ENCODE data around the gene ARHGAP30.

Gene ARHGAP30

GRCh38 chr1:161090617-161091016 lies 20.9 kb upstream of the ARHGAP30 start:
- no peaks in the 10 kb centered on the region for H3K36me3 ChIP-seq (ENCODE audit: control insufficient read depth in 2 of 2, insufficient read depth in 2 of 2, low read length in 2 of 2)
- H3K27ac ChIP-seq (ENCODE audit: low read depth in 2 of 2, low read length in 2 of 2), result no peak overlapping the region
- H3K27me3 ChIP-seq (ENCODE audit: control insufficient read depth in 2 of 2, insufficient read depth in 2 of 2, low read length in 2 of 2), result no peaks in the 10 kb centered on the region
- no peak overlapping the region for H3K9ac ChIP-seq (ENCODE audit: low read depth in 1 of 2, low read length in 2 of 2)
- no peak overlapping the region for H3K4me3 ChIP-seq (ENCODE audit: low read length in 2 of 2)
- H3K9me3 ChIP-seq (ENCODE audit: control insufficient read depth in 2 of 2, low read length in 2 of 2), result no peaks in the 10 kb centered on the region
- H3K4me1 ChIP-seq (ENCODE audit: control insufficient read depth in 2 of 2, insufficient read depth in 2 of 2, low read length in 2 of 2), result peaks cover 7 to 32% of the 10 kb centered on the region in 2 donors

GRCh38 chr1:161089938-161090337 lies 20.2 kb upstream of the ARHGAP30 start:
- no peaks in the 10 kb centered on the region for H3K36me3 ChIP-seq (ENCODE audit: control insufficient read depth in 2 of 2, insufficient read depth in 2 of 2, low read length in 2 of 2)
- H3K9ac ChIP-seq (ENCODE audit: low read depth in 1 of 2, low read length in 2 of 2), result peak overlapping the region in 1 of 2 donors; percentile 39
- peaks cover 7 to 32% of the 10 kb centered on the region in 2 donors for H3K4me1 ChIP-seq (ENCODE audit: control insufficient read depth in 2 of 2, insufficient read depth in 2 of 2, low read length in 2 of 2)
- H3K9me3 ChIP-seq (ENCODE audit: control insufficient read depth in 2 of 2, low read length in 2 of 2), result no peaks in the 10 kb centered on the region
- no peak overlapping the region for H3K27ac ChIP-seq (ENCODE audit: low read depth in 2 of 2, low read length in 2 of 2)
- H3K4me3 ChIP-seq (ENCODE audit: low read length in 2 of 2), result no peak overlapping the region
- no peaks in the 10 kb centered on the region for H3K27me3 ChIP-seq (ENCODE audit: control insufficient read depth in 2 of 2, insufficient read depth in 2 of 2, low read length in 2 of 2)

GRCh38 chr1:161089251-161089924 lies 19.7 kb upstream of the ARHGAP30 start, which contains the start of gene NECTIN4:
NECTIN4 (minus strand) TSS chr1:161089558; CDS start chr1:161089296, 262 bp downstream.
- H3K27ac ChIP-seq (ENCODE audit: low read depth in 2 of 2, low read length in 2 of 2), result peak within 1 kb of the TSS; percentile 30 to 38
- H3K9ac ChIP-seq (ENCODE audit: low read depth in 1 of 2, low read length in 2 of 2), result peak within 1 kb of the TSS; percentile 61 to 65
- H3K4me1 ChIP-seq (ENCODE audit: control insufficient read depth in 2 of 2, insufficient read depth in 2 of 2, low read length in 2 of 2), result peaks cover 7 to 34% of the 10 kb centered on the region in 2 donors
- H3K36me3 ChIP-seq (ENCODE audit: control insufficient read depth in 2 of 2, insufficient read depth in 2 of 2, low read length in 2 of 2), result no peaks in the 10 kb centered on the region
- H3K9me3 ChIP-seq (ENCODE audit: control insufficient read depth in 2 of 2, low read length in 2 of 2), result no peaks in the 10 kb centered on the region
- peak within 1 kb of the TSS; percentile 54 to 57 for H3K4me3 ChIP-seq (ENCODE audit: low read length in 2 of 2)
- no peaks in the 10 kb centered on the region for H3K27me3 ChIP-seq (ENCODE audit: control insufficient read depth in 2 of 2, insufficient read depth in 2 of 2, low read length in 2 of 2)

GRCh38 chr1:161088587-161089110 lies 19.0 kb upstream of the ARHGAP30 start:
- Histone ChIP-seq H3K9me3 (ENCODE audit: control insufficient read depth in 2 of 2, low read length in 2 of 2) (no peaks in the 10 kb centered on the region), H3K4me1 (ENCODE audit: control insufficient read depth in 2 of 2, insufficient read depth in 2 of 2, low read length in 2 of 2) (peaks cover 11 to 41% of the 10 kb centered on the region in 2 donors), H3K9ac (ENCODE audit: low read depth in 1 of 2, low read length in 2 of 2) (peak overlapping the region; percentile 61 to 65), H3K27me3 (ENCODE audit: control insufficient read depth in 2 of 2, insufficient read depth in 2 of 2, low read length in 2 of 2) (no peaks in the 10 kb centered on the region), H3K4me3 (ENCODE audit: low read length in 2 of 2) (peak overlapping the region; percentile 54 to 57), H3K27ac (ENCODE audit: low read depth in 2 of 2, low read length in 2 of 2) (peak overlapping the region in 1 of 2 donors; percentile 38), H3K36me3 (ENCODE audit: control insufficient read depth in 2 of 2, insufficient read depth in 2 of 2, low read length in 2 of 2) (no peaks in the 10 kb centered on the region)

- H3K4me1 ChIP-seq (ENCODE audit: control insufficient read depth in 2 of 2, insufficient read depth in 2 of 2, low read length in 2 of 2), result peaks cover 12 to 53% of the 10 kb centered on the region in 2 donors
- no peaks in the 10 kb centered on the region for H3K9me3 ChIP-seq (ENCODE audit: control insufficient read depth in 2 of 2, low read length in 2 of 2)
- H3K9ac ChIP-seq (ENCODE audit: low read depth in 1 of 2, low read length in 2 of 2), result peak overlapping the region in 1 of 2 donors; percentile 22
- no peaks in the 10 kb centered on the region for H3K36me3 ChIP-seq (ENCODE audit: control insufficient read depth in 2 of 2, insufficient read depth in 2 of 2, low read length in 2 of 2)
- H3K4me3 ChIP-seq (ENCODE audit: low read length in 2 of 2), result no peak overlapping the region
- peak overlapping the region; percentile 38 to 53 for H3K27ac ChIP-seq (ENCODE audit: low read depth in 2 of 2, low read length in 2 of 2)
- no peaks in the 10 kb centered on the region for H3K27me3 ChIP-seq (ENCODE audit: control insufficient read depth in 2 of 2, insufficient read depth in 2 of 2, low read length in 2 of 2)
Measured at GRCh38 chr1:161086457-161086856, 16.8 kb upstream of the ARHGAP30 start.

GRCh38 chr1:161085165-161085564 lies 15.5 kb upstream of the ARHGAP30 start:
- Histone ChIP-seq H3K9me3 (ENCODE audit: control insufficient read depth in 2 of 2, low read length in 2 of 2) (no peaks in the 10 kb centered on the region), H3K9ac (ENCODE audit: low read depth in 1 of 2, low read length in 2 of 2) (no peak overlapping the region), H3K4me3 (ENCODE audit: low read length in 2 of 2) (no peak overlapping the region), H3K36me3 (ENCODE audit: control insufficient read depth in 2 of 2, insufficient read depth in 2 of 2, low read length in 2 of 2) (no peaks in the 10 kb centered on the region), H3K4me1 (ENCODE audit: control insufficient read depth in 2 of 2, insufficient read depth in 2 of 2, low read length in 2 of 2) (peaks cover 12 to 55% of the 10 kb centered on the region in 2 donors), H3K27me3 (ENCODE audit: control insufficient read depth in 2 of 2, insufficient read depth in 2 of 2, low read length in 2 of 2) (no peaks in the 10 kb centered on the region), H3K27ac (ENCODE audit: low read depth in 2 of 2, low read length in 2 of 2) (no peak overlapping the region)

- Histone ChIP-seq H3K4me3 (ENCODE audit: low read length in 2 of 2) (no peak overlapping the region), H3K9ac (ENCODE audit: low read depth in 1 of 2, low read length in 2 of 2) (peak overlapping the region in 1 of 2 donors; percentile 38), H3K36me3 (ENCODE audit: control insufficient read depth in 2 of 2, insufficient read depth in 2 of 2, low read length in 2 of 2) (no peaks in the 10 kb centered on the region), H3K27me3 (ENCODE audit: control insufficient read depth in 2 of 2, insufficient read depth in 2 of 2, low read length in 2 of 2) (no peaks in the 10 kb centered on the region), H3K9me3 (ENCODE audit: control insufficient read depth in 2 of 2, low read length in 2 of 2) (no peaks in the 10 kb centered on the region), H3K4me1 (ENCODE audit: control insufficient read depth in 2 of 2, insufficient read depth in 2 of 2, low read length in 2 of 2) (peaks cover 12 to 54% of the 10 kb centered on the region in 2 donors), H3K27ac (ENCODE audit: low read depth in 2 of 2, low read length in 2 of 2) (peak overlapping the region; percentile 11 to 18)
Measured at GRCh38 chr1:161084597-161084988, 14.9 kb upstream of the ARHGAP30 start.

GRCh38 chr1:161083748-161084596 lies 14.3 kb upstream of the ARHGAP30 start:
- peak overlapping the region in 1 of 2 donors; percentile 38 for H3K9ac ChIP-seq (ENCODE audit: low read depth in 1 of 2, low read length in 2 of 2)
- H3K4me1 ChIP-seq (ENCODE audit: control insufficient read depth in 2 of 2, insufficient read depth in 2 of 2, low read length in 2 of 2), result peaks cover 12 to 50% of the 10 kb centered on the region in 2 donors
- H3K27ac ChIP-seq (ENCODE audit: low read depth in 2 of 2, low read length in 2 of 2), result peak overlapping the region; percentile 65 to 80
- H3K9me3 ChIP-seq (ENCODE audit: control insufficient read depth in 2 of 2, low read length in 2 of 2), result no peaks in the 10 kb centered on the region
- H3K4me3 ChIP-seq (ENCODE audit: low read length in 2 of 2), result no peak overlapping the region
- no peaks in the 10 kb centered on the region for H3K36me3 ChIP-seq (ENCODE audit: control insufficient read depth in 2 of 2, insufficient read depth in 2 of 2, low read length in 2 of 2)
- H3K27me3 ChIP-seq (ENCODE audit: control insufficient read depth in 2 of 2, insufficient read depth in 2 of 2, low read length in 2 of 2), result no peaks in the 10 kb centered on the region

GRCh38 chr1:161082996-161083747 lies 13.5 kb upstream of the ARHGAP30 start:
- H3K4me3 ChIP-seq (ENCODE audit: low read length in 2 of 2), result no peak overlapping the region
- H3K27me3 ChIP-seq (ENCODE audit: control insufficient read depth in 2 of 2, insufficient read depth in 2 of 2, low read length in 2 of 2), result no peaks in the 10 kb centered on the region
- no peaks in the 10 kb centered on the region for H3K36me3 ChIP-seq (ENCODE audit: control insufficient read depth in 2 of 2, insufficient read depth in 2 of 2, low read length in 2 of 2)
- H3K27ac ChIP-seq (ENCODE audit: low read depth in 2 of 2, low read length in 2 of 2), result peak overlapping the region; percentile 65 to 80
- no peaks in the 10 kb centered on the region for H3K9me3 ChIP-seq (ENCODE audit: control insufficient read depth in 2 of 2, low read length in 2 of 2)
- H3K4me1 ChIP-seq (ENCODE audit: control insufficient read depth in 2 of 2, insufficient read depth in 2 of 2, low read length in 2 of 2), result peaks cover 12 to 43% of the 10 kb centered on the region in 2 donors
- peak overlapping the region; percentile 14 to 38 for H3K9ac ChIP-seq (ENCODE audit: low read depth in 1 of 2, low read length in 2 of 2)
